A549 (cell line): Measurements from ENCODE around the gene PRXL2B. TPM values are rescaled to one million over a fixed set of nuclear protein-coding genes. Genes with fewer than 3 reads are reported as not detected.
"Not testable (repeated sequence)": the region's sequence is repeated elsewhere in the genome, so short reads cannot be mapped to it uniquely, and the experiment has no call there.

Experiments
- ATAC-seq, 2 experiments: fragments of 200-7000 bp in 1 of 2; fragments of >200 bp in 1 of 2; cut with Nextera tagmentation in 1 of 2; cut with Tn5 transposase in 1 of 2; 3 replicates each; pipeline versions ENCODE4 v1.8.0 to v1.9.1; 2018 to 2020; ENCODE audit warnings: mild to moderate bottlenecking in 1 of 2, moderate library complexity in 1 of 2
- CTCF ChIA-PET: fragments of 300-600 bp; sonication (Branson Sonifier 250); formaldehyde crosslinking; extraction: SDS; loops from one replicate; lab custom pipeline; 2021; ENCODE audit warnings: antibody characterized with exemption, inconsistent platforms; lab: Yijun Ruan, JAX
- POLR2A ChIA-PET: fragments of 350-600 bp; formaldehyde crosslinking; extraction: SDS; loops from one replicate; lab custom pipeline; 2021; ENCODE audit warnings: antibody characterized with exemption, inconsistent platforms; lab: Yijun Ruan, JAX
- DNase-seq, 2 experiments: peaks; one replicate each; pipeline versions ENCODE4 v3.0.0 to v3.0.0-alpha.2; 2011 to 2016; ENCODE audit warnings: low read depth in 1 of 2, low spot score in 1 of 2
- FAIRE-seq: peaks from 2 replicates; lab custom pipeline; 2011; peaks lifted over from hg19 to GRCh38; lab: Jason Lieb, UNC
- H3K27ac ChIP-seq, 2 experiments: fragments of >200 bp; sonication (Bioruptor Twin); formaldehyde crosslinking; 3 replicates each; pipeline ENCODE4 v1.5.1; 2016 to 2017
- H3K4me1 ChIP-seq: fragments of >200 bp; sonication (Bioruptor Twin); formaldehyde crosslinking; 3 replicates; pipeline ENCODE4 v1.6.1; 2016
- H3K4me2 ChIP-seq: fragments of >200 bp; sonication (Bioruptor Twin); formaldehyde crosslinking; 3 replicates; pipeline ENCODE4 v1.6.1; 2016
- H3K4me3 ChIP-seq: fragments of >200 bp; sonication (Bioruptor Twin); formaldehyde crosslinking; 3 replicates; pipeline ENCODE4 v1.5.1; 2016
- H3K9me3 ChIP-seq: fragments of >200 bp; sonication (Bioruptor Twin); formaldehyde crosslinking; 3 replicates; pipeline ENCODE4 v1.6.1; 2016
- CEBPB ChIP-seq, 2 experiments: fragments of >200 bp in 1 of 2; sonication (Bioruptor Twin) in 1 of 2; formaldehyde crosslinking in 1 of 2; IDR thresholded peaks; 2 replicates each; pipeline ENCODE4 v1.6.1; 2012 to 2016
- EHF ChIP-seq: fragments of 250-450 bp; sonication (Bioruptor Pico); IDR thresholded peaks from 2 replicates; pipeline ENCODE4 v1.5.0; 2020; ENCODE audit warnings: mild to moderate bottlenecking
- ESRRA ChIP-seq: fragments of 150-350 bp; IDR thresholded peaks from 2 replicates; pipeline ENCODE4 v1.6.1; 2014; ENCODE audit warnings: mild to moderate bottlenecking, low read length, borderline replicate concordance
- FOXS1 ChIP-seq: fragments of 250-450 bp; sonication (Bioruptor Pico); IDR thresholded peaks from 2 replicates; pipeline ENCODE4 v1.5.0; 2020; ENCODE audit warnings: mild to moderate bottlenecking, moderate library complexity
- HOXA7 ChIP-seq: fragments of 250-450 bp; sonication (Bioruptor Pico); IDR thresholded peaks from 2 replicates; pipeline ENCODE4 v1.5.0; 2020; ENCODE audit warnings: mild to moderate bottlenecking, moderate library complexity
- HOXB13 ChIP-seq: fragments of 250-450 bp; sonication (Bioruptor Pico); IDR thresholded peaks from 2 replicates; pipeline ENCODE4 v1.5.0; 2020; ENCODE audit warnings: low read depth, mild to moderate bottlenecking, moderate library complexity
- JUN ChIP-seq, 2 experiments: fragments of >200 bp; sonication (Bioruptor Twin); formaldehyde crosslinking; IDR thresholded peaks; 2 replicates in 1 of 2; 3 replicates in 1 of 2; pipeline ENCODE4 v1.6.1; 2016 to 2017
- JUNB ChIP-seq: fragments of >200 bp; sonication (Bioruptor Twin); formaldehyde crosslinking; IDR thresholded peaks from 2 replicates; pipeline ENCODE4 v1.6.1; 2016
- KDM1A ChIP-seq: fragments of 200-600 bp; sonication (generic); IDR thresholded peaks from 2 replicates; pipeline ENCODE4 v1.6.1; 2016; ENCODE audit warnings: low read depth, mild to moderate bottlenecking
- MYC ChIP-seq: IDR thresholded peaks from 2 replicates; pipeline ENCODE4 v1.6.1; 2012; ENCODE audit warnings: mild to moderate bottlenecking, inconsistent platforms, low read length, improper control_type of control experiment, borderline replicate concordance
- NFE2L2 ChIP-seq: fragments of 150-350 bp; conservative IDR thresholded peaks from 2 replicates; pipeline ENCODE4 v1.6.1; 2014; ENCODE audit warnings: low read length
- NPAS2 ChIP-seq: fragments of 250-450 bp; sonication (Bioruptor Pico); IDR thresholded peaks from 2 replicates; pipeline ENCODE4 v1.8.0; 2022; ENCODE audit warnings: mild to moderate bottlenecking, moderate library complexity, borderline replicate concordance
- PHF8 ChIP-seq: fragments of 200-600 bp; sonication (generic); IDR thresholded peaks from 2 replicates; pipeline ENCODE4 v1.6.1; 2016; ENCODE audit warnings: low read depth, mild to moderate bottlenecking, antibody characterized with exemption, moderate library complexity, borderline replicate concordance
- TFCP2L1 ChIP-seq: fragments of 250-450 bp; sonication (Bioruptor Pico); IDR thresholded peaks from 2 replicates; pipeline ENCODE4 v1.5.0; 2021; ENCODE audit warnings: mild to moderate bottlenecking
- TP53 ChIP-seq: fragments of 250-450 bp; sonication (Bioruptor Pico); IDR thresholded peaks from 2 replicates; pipeline ENCODE4 v1.5.0; 2021; ENCODE audit warnings: mild to moderate bottlenecking, moderate library complexity
- WGBS: methylation state at CpG from one replicate; pipeline ENCODE4 v1.1.6; 2017; ENCODE audit errors: missing lambda C conversion rate; 5-methylcytosine and 5-hydroxymethylcytosine counted together
- polyA plus RNA-seq, 4 experiments: library from polyadenylated mRNA; depleted of rRNA in 3 of 4; stranded (reverse); fragments of >200 nt; fragmentation: RNase III in 1 of 4; extraction: RNeasy Plus Mini Kit Qiagen cat#74134 plus additional on column Dnase treatment in 1 of 4; gene quantifications; 2 replicates in 3 of 4; 3 replicates in 1 of 4; pipeline ENCODE4 v1.2.3, GENCODE V29; 2011 to 2017
- TF ChIP-seq, protein P1 (sequence below): fragments of >200 bp; sonication (Bioruptor Twin); formaldehyde crosslinking; IDR thresholded peaks from 2 replicates; pipeline ENCODE4 v1.6.1; 2016
- TF ChIP-seq, protein P2 (sequence below): fragments of 250-450 bp; sonication (Bioruptor Pico); IDR thresholded peaks from 2 replicates; pipeline ENCODE4 v1.5.0; 2021; ENCODE audit warnings: mild to moderate bottlenecking, moderate library complexity, borderline replicate concordance
- TF ChIP-seq, protein P3 (sequence below): IDR thresholded peaks from 2 replicates; pipeline ENCODE4 v1.6.1; 2012; ENCODE audit warnings: low read depth, borderline replicate concordance
- TF ChIP-seq, protein P4 (sequence below): fragments of 450-650 bp; IDR thresholded peaks from 2 replicates; pipeline ENCODE4 v1.6.1; 2014; ENCODE audit warnings: antibody characterized with exemption

Gene PRXL2B
- polyA plus RNA-seq, 2 of the 4 experiments (the other 2 are of a cell fraction) = 4.4 to 16.4 TPM

DNA sequence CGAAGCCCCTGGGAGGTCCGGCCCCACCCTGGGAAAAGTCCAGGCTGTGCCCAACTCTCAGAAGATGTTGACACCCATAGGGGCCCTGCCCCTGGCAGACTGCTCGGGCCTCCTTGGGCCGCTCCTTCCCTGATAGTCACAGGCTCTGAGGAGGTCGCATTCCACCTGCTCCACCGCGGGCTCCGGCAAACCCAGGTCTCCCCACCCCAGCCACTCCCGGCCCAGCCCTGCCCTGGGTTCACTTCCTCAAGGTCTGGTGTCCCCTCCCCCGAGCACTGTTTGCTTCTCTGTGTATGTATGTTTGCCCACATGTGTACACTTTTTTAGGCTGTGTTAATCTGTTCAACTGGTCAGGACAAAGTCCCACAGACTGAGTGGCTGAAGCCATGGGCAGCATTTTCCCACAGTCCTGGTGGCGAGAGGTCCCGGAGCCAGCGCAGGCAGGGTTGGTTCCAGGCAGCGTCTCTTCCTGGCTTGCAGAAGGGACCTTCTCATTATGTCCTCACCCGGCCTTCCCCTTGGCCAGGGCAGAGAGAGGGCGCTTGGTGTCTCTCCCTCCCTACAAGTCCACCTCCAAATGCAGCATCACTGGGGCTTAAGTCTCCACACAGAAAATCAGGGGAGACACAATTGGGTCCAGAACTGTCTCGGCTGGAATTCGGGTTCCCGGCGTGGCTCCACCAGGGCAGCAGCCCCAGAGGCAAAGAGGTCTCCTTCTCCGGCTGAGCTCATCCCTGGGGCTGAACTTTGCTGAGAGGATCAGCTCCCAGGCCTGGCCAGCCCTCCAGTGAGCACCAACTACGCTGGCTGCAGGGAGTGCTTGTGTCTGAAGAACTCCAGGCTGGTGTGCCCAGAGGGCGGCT, 10.5 kb upstream of the PRXL2B start:
- Histone ChIP-seq H3K4me2 (no peak overlapping the region), H3K4me3 (no peak overlapping the region), H3K9me3 (peaks cover 4% of the 10 kb centered on the region; the same call in 1 of the 3 replicates), H3K4me1 (no peaks in the 10 kb centered on the region), H3K27ac (no peak overlapping the region)
- POLR2A ChIA-PET = no interaction called here
- 48% methylated on average over 12 of the region's 23 CpGs for WGBS
- CTCF ChIA-PET = no interaction called here
- DNase-seq (peak in 1 of 2 experiments; percentile 18), FAIRE-seq (no peak), ATAC-seq (no peak; a peak in 1 of 6 replicates)
- TF ChIP-seq EHF (CRISPR knock-in tag) = no peak
- no peak for TF ChIP-seq PHF8
- TF ChIP-seq NFE2L2 = no peak
- no peak for TF ChIP-seq FOXS1
- TF ChIP-seq HOXB13 (CRISPR knock-in tag) = no peak
- TF ChIP-seq, protein P1, sequence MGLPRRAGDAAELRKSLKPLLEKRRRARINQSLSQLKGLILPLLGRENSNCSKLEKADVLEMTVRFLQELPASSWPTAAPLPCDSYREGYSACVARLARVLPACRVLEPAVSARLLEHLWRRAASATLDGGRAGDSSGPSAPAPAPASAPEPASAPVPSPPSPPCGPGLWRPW = no peak
- TF ChIP-seq TP53 (CRISPR knock-in tag) = no peak
- TF ChIP-seq, protein P2, sequence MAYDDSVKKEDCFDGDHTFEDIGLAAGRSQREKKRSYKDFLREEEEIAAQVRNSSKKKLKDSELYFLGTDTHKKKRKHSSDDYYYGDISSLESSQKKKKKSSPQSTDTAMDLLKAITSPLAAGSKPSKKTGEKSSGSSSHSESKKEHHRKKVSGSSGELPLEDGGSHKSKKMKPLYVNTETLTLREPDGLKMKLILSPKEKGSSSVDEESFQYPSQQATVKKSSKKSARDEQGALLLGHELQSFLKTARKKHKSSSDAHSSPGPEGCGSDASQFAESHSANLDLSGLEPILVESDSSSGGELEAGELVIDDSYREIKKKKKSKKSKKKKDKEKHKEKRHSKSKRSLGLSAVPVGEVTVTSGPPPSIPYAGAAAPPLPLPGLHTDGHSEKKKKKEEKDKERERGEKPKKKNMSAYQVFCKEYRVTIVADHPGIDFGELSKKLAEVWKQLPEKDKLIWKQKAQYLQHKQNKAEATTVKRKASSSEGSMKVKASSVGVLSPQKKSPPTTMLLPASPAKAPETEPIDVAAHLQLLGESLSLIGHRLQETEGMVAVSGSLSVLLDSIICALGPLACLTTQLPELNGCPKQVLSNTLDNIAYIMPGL (CRISPR knock-in tag) = no peak
- TF ChIP-seq, protein P3, sequence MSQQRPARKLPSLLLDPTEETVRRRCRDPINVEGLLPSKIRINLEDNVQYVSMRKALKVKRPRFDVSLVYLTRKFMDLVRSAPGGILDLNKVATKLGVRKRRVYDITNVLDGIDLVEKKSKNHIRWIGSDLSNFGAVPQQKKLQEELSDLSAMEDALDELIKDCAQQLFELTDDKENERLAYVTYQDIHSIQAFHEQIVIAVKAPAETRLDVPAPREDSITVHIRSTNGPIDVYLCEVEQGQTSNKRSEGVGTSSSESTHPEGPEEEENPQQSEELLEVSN = no peak
- no peak for TF ChIP-seq CEBPB (IDR thresholded peaks at IDR 0.05)
- TF ChIP-seq, protein P4, sequence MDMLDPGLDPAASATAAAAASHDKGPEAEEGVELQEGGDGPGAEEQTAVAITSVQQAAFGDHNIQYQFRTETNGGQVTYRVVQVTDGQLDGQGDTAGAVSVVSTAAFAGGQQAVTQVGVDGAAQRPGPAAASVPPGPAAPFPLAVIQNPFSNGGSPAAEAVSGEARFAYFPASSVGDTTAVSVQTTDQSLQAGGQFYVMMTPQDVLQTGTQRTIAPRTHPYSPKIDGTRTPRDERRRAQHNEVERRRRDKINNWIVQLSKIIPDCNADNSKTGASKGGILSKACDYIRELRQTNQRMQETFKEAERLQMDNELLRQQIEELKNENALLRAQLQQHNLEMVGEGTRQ = no peak
- TF ChIP-seq NPAS2 (CRISPR knock-in tag) = no peak

DNA sequence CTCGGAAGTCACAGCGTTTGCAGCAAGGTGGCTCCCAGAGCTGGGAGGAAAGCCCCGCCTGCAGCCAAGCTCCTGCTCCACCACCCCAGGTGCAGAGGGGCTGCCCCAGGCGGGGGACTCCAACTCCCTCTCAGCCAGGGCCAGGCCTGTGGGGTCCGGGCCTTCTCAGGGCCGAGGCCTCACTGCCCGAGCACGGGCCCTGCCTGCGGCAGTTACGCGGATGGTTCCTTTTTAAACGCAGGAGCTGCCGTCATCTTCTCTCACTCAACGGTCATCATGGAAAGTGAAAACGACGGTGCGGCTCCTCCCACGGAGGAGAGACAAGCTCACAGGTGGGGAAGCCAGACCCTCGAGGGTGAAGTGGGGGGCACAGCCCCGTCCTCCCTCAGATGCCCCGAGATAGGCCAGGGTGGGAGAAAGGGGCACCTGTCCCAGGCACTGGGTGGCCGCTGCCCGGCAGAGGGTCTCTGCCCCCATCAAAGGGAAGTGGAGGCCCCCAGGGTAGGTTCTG, 9.0 kb upstream of the PRXL2B start:
- POLR2A ChIA-PET, FAIRE-seq, H3K4me1 ChIP-seq, H3K9me3 ChIP-seq, ATAC-seq, DNase-seq, H3K4me2 ChIP-seq, CTCF ChIA-PET, H3K4me3 ChIP-seq, H3K27ac ChIP-seq: not testable (repeated sequence)
- WGBS = 95% methylated on average over 10 of the region's 23 CpGs

DNA sequence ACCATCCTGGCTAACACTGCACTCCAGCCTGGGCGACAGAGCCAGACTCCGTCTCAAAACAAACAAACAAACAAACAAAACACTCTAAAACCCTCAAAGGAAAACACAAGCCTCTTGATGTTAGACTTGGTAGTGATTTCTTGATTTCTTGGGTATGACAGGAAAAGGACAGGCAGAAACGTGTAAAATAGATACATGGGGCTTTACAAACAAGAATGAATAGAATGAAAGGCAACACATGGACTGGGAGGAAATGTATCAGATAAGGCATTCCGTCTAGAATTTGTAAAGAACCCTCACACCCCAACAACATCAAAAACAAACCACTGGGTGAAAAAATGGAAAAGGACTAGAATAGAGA, 7.8 kb upstream of the PRXL2B start:
- FAIRE-seq (no peak), DNase-seq (no peak)
- ChIA-PET POLR2A (no interaction called here), CTCF (no interaction called here)
- Histone ChIP-seq H3K4me3 (no peak overlapping the region), H3K9me3 (no peaks in the 10 kb centered on the region)
- WGBS = 78% methylated on average over 4 of the region's 4 CpGs
- TF ChIP-seq MYC = no peak
- TF ChIP-seq JUNB = no peak
- no peak for TF ChIP-seq ESRRA
- TF ChIP-seq HOXB13 (CRISPR knock-in tag) = no peak
- TF ChIP-seq HOXA7 (CRISPR knock-in tag) = no peak
- TF ChIP-seq, protein P4 = no peak
- TF ChIP-seq, protein P3 = no peak
- no peak for TF ChIP-seq JUN (IDR thresholded peaks at IDR 0.05)
- TF ChIP-seq TFCP2L1 (CRISPR knock-in tag) = no peak
- TF ChIP-seq KDM1A = no peak
- TF ChIP-seq, all 56 proteins: peak for 0
- peaks cover 4% of the 10 kb centered on the region; the same call in 2 of the 3 replicates for H3K4me1 ChIP-seq
- H3K27ac ChIP-seq = no peak overlapping the region
- ATAC-seq = no peak
- H3K4me2 ChIP-seq = no peak overlapping the region
